ENCODE data around the gene TRMT5. TPM values are rescaled to one million over a fixed set of nuclear protein-coding genes. Genes with fewer than 3 reads are reported as not detected.

Gene TRMT5
- total RNA-seq, 1 donor from 2014 or later: 3.5 TPM

GRCh38 chr14:60999536-60999935 lies 18.7 kb upstream of the TRMT5 start:
- Histone ChIP-seq H3K4me1 (no peaks in the 10 kb centered on the region), H3K27ac (no peak overlapping the region), H3K4me3 (no peak overlapping the region), H3K9me3 (peaks cover 0 to 9% of the 10 kb centered on the region in 2 donors), H3K27me3 (no peaks in the 10 kb centered on the region), H3K36me3 (peaks cover 0 to 8% of the 10 kb centered on the region in 2 donors)
- no peak for TF ChIP-seq CTCF (IDR thresholded peaks at IDR 0.05)
- no peak for DNase-seq (ENCODE audit: low spot score in 2 of 2)
- intact Hi-C loops (cut with DNase I): no loop called here

- TF ChIP-seq CTCF (IDR thresholded peaks at IDR 0.05): no peak
- no peak for DNase-seq (ENCODE audit: low spot score in 2 of 2)
- H3K27ac ChIP-seq: no peak overlapping the region
- no peak overlapping the region for H3K4me3 ChIP-seq
- peaks cover 0 to 8% of the 10 kb centered on the region in 2 donors for H3K36me3 ChIP-seq
- no peaks in the 10 kb centered on the region for H3K4me1 ChIP-seq
- intact Hi-C loops (cut with DNase I): no loop called here
- no peaks in the 10 kb centered on the region for H3K27me3 ChIP-seq
- peaks cover 0 to 9% of the 10 kb centered on the region in 2 donors for H3K9me3 ChIP-seq
Measured at GRCh38 chr14:60998617-60999016, 17.7 kb upstream of the TRMT5 start.

- Histone ChIP-seq H3K9me3 (no peaks in the 10 kb centered on the region), H3K4me3 (no peak overlapping the region), H3K4me1 (no peaks in the 10 kb centered on the region), H3K27ac (no peak overlapping the region), H3K36me3 (peaks cover 0 to 65% of the 10 kb centered on the region in 2 donors), H3K27me3 (no peaks in the 10 kb centered on the region)
- no peak for TF ChIP-seq CTCF (IDR thresholded peaks at IDR 0.05)
- no peak for DNase-seq (ENCODE audit: low spot score in 2 of 2)
- intact Hi-C loops (cut with DNase I): no loop called here
Measured at GRCh38 chr14:60989599-60989998, 8.7 kb upstream of the TRMT5 start.

GRCh38 chr14:60986500-60986899 lies 5.6 kb upstream of the TRMT5 start:
- no peak for TF ChIP-seq CTCF (IDR thresholded peaks at IDR 0.05)
- Histone ChIP-seq H3K9me3 (no peaks in the 10 kb centered on the region), H3K27ac (no peak overlapping the region), H3K4me3 (no peak overlapping the region), H3K27me3 (no peaks in the 10 kb centered on the region), H3K4me1 (peaks cover 0 to 8% of the 10 kb centered on the region in 2 donors), H3K36me3 (peaks cover 0 to 51% of the 10 kb centered on the region in 2 donors)
- no peak for DNase-seq (ENCODE audit: low spot score in 2 of 2)
- intact Hi-C loops (cut with DNase I): no loop called here

GRCh38 chr14:60984196-60984595 lies 3.3 kb upstream of the TRMT5 start:
- Histone ChIP-seq H3K27ac (no peak overlapping the region), H3K4me1 (peaks cover 0 to 8% of the 10 kb centered on the region in 2 donors), H3K9me3 (no peaks in the 10 kb centered on the region), H3K4me3 (no peak overlapping the region), H3K27me3 (no peaks in the 10 kb centered on the region), H3K36me3 (peaks cover 0 to 34% of the 10 kb centered on the region in 2 donors)
- intact Hi-C loops (cut with DNase I): loop anchor here (5.0 kb wide), 3 partner anchors 203 to 337 kb away; partner anchors contain the start of genes SIX1 and TMEM30B
- DNase-seq (ENCODE audit: low spot score in 2 of 2): no peak
- TF ChIP-seq CTCF (IDR thresholded peaks at IDR 0.05): no peak
